UCSD-AML1 (cell line): ENCODE data around the gene SPOCK1.

Experiments
- DNase-seq: peaks from one replicate; lab custom pipeline; 2025; ENCODE audit not compliant: unreplicated experiment; lab: John Stamatoyannopoulos, UW

SPOCK1 gene

GRCh38 chr5:137366526-137366925 is 132.6 kb downstream of the SPOCK1 start:
- DNase-seq, result no peak

DNA sequence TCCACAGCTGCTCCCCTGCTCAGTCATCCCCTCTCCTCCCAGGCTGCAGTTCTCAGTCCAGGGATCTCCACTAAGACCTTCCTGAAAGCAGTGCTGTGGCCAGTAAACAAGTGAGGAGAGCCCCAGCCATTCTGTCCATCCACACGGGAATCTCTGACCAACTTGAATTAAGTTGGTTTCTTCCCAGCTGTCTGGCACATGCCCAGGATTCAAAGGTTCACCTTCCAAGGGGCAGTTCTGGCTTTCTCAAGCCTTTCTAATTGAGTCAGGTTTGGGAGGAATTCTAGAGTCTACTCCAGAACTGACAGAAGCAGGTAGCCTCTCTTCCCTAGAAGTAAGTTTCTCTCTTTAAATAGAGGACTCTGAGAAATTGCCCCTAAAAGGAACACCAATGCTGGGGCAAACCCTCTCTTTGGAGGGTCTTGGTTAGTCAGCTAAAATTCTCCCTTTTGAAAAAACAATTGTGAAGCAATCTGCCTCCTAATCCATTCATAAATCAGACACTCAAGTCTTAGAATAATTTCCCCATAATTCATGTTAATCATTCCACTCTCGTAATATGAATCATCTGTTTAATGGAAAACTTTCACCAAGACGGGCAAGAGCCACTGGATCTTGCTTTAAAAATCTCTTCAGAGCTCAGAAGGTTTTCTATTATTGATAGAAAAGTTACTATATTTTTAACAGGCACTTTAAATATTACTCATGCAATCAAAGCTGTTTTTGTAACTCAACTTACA is 133.8 kb downstream of the SPOCK1 start:
- no peak for DNase-seq

GRCh38 chr5:137361280-137361679 is 137.8 kb downstream of the SPOCK1 start:
- no peak for DNase-seq

- no peak for DNase-seq
Observed at GRCh38 chr5:137360607-137361006, 138.5 kb downstream of the SPOCK1 start.

DNA sequence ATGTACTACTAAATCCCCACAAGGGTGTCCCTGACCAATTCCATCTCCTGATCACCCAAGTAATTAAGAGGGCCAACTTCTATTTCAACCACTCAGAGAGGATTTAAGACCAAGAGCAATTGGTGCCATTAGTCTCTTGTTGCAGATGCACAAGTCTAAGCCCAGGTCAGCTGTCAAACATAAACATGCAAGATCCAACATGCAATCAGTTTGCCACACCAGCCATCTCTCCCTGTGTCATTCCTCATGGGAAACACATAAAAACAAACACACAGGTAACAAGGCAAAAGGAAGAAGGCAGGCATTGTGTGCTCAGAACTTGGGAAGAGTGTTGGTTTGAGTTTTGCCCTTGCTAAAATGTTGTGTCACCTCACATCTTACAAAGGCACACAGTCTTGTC is 139.2 kb downstream of the SPOCK1 start:
- DNase-seq, result no peak

DNA sequence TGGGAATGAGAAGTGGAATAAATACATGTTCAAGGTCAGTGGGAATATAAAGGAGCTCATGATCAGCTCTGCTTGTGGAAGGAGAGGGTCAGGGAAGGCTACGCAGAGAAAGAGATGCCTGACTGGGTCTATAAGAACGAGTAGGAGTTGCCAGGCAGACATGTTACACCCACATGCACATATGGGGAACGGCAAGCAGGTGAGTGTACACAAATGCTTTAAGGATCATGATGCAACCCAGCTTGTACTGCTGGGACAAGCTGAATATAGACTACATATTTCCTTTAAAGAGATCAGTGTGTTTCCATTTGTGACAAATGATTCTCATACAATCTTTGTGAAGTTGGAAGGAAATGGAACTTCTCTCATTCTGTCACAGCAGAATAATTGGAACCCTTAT is 141.7 kb downstream of the SPOCK1 start:
- DNase-seq, result no peak

GRCh38 chr5:137356127-137356526 is 143.0 kb downstream of the SPOCK1 start:
- no peak for DNase-seq

GRCh38 chr5:137355708-137356107 is 143.4 kb downstream of the SPOCK1 start:
- DNase-seq, result no peak

DNA sequence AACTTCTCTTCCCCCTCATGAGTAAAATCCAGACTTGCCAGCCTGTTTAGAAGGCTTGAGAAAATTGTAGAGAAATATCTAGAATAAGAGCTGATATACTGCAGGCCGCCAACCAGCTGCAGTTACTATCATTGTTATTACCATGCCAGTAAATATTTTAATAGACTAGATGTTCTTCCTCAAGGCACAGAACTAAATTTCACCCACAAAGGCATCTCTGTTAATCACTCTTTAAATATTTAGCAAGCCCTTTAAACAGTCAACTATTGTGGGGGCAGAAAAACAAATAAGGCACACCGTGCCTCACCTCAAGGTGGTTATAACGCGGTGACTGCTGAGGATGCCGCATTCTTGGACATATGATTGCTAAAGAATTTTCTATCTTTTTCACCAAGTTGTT is 147.0 kb downstream of the SPOCK1 start:
- no peak for DNase-seq

DNA sequence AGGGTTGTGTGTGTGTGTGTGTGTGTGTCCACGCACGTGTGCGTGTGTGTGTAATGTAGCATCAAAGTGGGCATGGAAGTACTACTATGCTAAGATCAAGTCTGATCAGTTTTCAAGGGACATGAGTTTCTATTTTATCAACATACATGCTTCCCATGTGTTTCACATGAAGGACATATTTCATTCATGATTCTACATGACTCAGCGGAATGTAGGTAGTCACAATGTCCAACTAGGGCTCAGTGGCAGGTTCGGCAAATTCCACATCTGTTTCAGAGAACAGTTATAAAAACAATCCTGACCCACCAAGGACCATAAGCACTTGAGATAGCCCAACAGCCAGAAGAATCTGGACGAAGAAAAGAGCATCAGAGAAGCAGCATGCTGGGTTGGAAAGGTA is 148.3 kb downstream of the SPOCK1 start:
- DNase-seq, result no peak

DNA sequence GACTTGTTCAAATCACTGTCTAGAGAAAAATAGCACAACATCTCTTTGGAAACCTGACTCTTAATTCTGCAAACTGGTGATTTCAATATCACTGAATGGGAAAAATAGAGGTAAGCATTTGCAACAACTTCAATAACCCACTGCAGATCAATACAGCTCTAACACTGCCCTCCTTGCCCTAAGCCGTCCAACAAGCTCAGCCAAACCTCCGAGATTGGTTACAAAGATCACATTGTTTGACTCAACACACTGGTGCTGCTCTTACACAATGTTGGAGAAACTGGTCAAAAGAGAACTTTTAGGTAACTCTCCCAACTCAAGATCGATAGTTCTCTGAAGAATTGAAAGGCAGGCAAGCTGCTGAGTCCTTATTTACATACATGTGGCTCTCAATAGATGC is 150.4 kb downstream of the SPOCK1 start:
- no peak for DNase-seq

- DNase-seq, result no peak
Observed at GRCh38 chr5:137347865-137348264, 151.3 kb downstream of the SPOCK1 start.

- DNase-seq, result no peak
Observed at GRCh38 chr5:137346281-137346680, 152.8 kb downstream of the SPOCK1 start.

GRCh38 chr5:137345396-137345795 is 153.7 kb downstream of the SPOCK1 start:
- no peak for DNase-seq

DNA sequence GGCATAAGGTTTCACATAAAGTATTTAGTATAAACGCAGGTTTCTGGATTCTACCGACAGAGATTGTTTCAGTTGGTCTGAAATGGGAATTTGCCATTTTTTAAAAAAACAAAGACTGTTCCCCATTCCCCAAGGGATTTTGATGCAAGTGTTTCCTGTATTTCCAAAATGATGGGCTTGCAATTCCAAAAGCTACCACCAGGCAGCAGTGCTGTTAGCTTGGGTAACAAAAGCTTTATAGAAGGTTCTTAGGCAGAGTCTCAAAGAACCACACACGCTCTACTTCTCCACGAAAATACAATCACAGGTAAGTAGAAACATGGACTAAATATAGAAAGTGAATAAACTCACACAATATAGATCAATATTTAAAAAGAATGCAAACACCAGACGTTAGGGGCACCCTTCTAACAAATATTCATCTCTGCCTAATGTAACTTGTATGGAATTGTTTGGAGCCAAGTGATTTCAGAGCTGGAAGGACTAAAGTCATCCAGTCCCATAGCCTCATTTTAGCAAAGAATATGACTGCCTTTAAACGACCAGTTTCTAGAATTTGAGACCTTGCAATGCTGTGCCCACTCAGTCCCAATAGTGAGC is 154.3 kb downstream of the SPOCK1 start:
- no peak for DNase-seq

GRCh38 chr5:137344021-137344420 is 155.1 kb downstream of the SPOCK1 start:
- no peak for DNase-seq

- DNase-seq, result no peak
Observed at GRCh38 chr5:137342764-137343163, 156.4 kb downstream of the SPOCK1 start.

DNA sequence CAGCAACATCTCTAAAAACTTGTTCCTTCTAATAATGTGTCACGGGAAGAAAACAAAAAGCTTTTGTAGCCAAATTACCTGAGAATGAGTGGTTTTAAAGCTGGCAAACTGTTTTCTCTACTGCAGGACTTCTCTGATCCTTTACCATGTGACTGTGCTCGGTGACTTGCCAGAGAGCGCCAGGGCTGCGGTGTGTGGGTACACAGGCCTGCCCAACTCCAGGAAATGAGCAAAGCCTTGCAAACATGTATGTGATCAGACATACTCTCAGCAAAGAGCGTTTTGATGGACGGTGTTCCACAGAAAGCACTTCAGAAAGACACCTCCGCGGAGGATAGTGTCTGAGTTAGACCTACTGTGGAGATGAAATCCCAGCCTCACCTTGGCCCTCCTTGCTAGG is 157.3 kb downstream of the SPOCK1 start:
- no peak for DNase-seq

DNA sequence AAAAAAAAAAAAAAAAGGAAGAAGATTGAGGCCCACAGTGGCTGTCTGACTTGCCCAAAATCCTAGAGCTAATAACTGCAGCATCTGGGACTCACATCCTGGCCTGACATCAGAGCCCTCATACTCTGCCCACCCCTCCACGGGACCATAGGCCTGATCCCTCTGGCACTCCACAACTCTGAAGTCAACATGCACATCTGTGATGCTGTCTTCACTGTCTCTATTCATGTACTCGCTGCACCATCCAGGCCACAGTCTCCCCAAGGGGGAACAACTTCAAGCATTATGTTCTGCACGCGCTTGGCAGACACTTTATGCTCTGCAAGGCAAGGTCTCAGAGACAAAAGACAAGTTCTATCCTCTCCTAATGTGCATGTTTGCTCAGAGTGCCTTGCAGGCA is 158.2 kb downstream of the SPOCK1 start:
- no peak for DNase-seq

DNA sequence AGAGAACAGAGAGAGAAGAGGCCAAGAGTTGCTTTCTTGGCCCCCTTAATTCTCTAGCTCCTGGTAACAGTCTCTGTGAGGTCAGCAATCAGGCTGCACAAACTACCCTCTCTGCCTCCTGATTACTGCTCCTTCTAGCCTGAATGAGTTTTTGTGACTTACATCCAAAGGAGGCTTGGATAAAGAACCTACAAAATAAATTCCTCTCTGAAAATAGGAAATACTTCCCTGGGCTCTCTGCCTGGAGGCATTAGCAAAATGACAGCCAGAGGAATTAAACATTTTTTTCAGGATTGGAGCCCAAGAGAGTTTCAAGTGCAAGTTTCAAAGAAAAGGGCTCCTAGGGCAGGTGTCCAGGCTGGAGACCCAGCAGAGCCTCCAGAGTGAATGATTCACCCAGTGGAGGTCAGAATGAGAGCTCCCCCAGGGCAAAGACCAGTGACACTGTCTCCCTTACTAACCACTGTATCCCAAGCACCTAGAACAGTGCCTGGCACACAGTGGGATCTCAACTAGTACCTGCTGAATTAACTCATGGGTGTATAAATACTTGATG is 162.5 kb downstream of the SPOCK1 start:
- DNase-seq, result no peak

- no peak for DNase-seq
Observed at GRCh38 chr5:137336161-137336560, 163.0 kb downstream of the SPOCK1 start.

GRCh38 chr5:137335493-137335892 is 163.6 kb downstream of the SPOCK1 start:
- DNase-seq, result no peak

GRCh38 chr5:137333928-137334327 is 165.2 kb downstream of the SPOCK1 start:
- DNase-seq, result no peak
